GM21717 (cell line): ENCODE results near the gene MUC20.
"Not testable (repeated sequence)": the region's sequence is repeated elsewhere in the genome, so short reads cannot be mapped to it uniquely, and the experiment has no call there.

ENCODE experiments used
- ATAC-seq: cut with Tn5 transposase; IDR thresholded peaks from one replicate; pipeline ENCODE4 v1.9.1; 2021; ENCODE audit warnings: mild to moderate bottlenecking, moderate library complexity; ENCODE audit not compliant: unreplicated experiment

MUC20 gene

GRCh38 chr3:195768831-195769303, 48.1 kb downstream of the MUC20 start:
- no peak for ATAC-seq

GRCh38 chr3:195769551-195769950, 48.8 kb downstream of the MUC20 start:
- no peak for ATAC-seq

DNA sequence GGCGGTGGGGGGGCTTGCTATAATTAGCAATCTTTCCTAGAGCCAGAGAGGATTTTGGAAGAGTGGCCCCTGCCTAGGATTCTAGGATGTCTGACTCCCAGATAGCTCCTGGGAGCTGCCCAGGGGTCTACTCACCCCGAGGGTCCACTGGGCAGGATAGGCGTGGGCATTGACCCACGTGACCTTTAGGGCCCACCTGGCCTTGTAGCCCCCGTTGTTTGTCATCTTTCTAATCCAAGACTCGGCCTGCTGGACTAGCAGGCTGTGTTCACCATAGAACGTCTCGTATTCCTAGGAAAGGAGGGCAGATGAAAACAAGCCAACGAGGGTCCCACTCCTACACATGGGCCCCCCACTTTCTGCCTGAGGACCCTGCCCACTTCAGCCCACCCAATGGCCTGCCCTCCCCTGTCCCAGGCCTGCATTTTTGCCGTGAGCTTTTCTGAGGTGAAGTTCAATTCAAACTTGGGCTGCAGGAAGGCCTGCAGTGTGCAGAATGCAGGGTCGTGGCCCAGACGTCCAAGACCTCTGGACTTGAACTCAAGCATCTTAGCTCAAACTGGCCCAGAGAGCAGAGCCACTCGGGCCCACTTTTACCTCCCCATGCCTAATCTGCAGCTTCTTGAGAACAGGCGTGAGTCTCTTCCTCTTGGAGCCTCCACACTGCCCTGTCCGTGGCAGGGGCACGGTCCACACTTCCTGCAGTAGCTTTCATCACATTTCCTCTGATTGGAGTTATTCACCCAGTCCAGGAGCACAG, 49.5 kb downstream of the MUC20 start:
- no peak for ATAC-seq

- ATAC-seq, result not testable (repeated sequence)
Measured at GRCh38 chr3:195770841-195771645, 50.3 kb downstream of the MUC20 start.

GRCh38 chr3:195771646-195772300, 51.0 kb downstream of the MUC20 start:
- no peak for ATAC-seq

DNA sequence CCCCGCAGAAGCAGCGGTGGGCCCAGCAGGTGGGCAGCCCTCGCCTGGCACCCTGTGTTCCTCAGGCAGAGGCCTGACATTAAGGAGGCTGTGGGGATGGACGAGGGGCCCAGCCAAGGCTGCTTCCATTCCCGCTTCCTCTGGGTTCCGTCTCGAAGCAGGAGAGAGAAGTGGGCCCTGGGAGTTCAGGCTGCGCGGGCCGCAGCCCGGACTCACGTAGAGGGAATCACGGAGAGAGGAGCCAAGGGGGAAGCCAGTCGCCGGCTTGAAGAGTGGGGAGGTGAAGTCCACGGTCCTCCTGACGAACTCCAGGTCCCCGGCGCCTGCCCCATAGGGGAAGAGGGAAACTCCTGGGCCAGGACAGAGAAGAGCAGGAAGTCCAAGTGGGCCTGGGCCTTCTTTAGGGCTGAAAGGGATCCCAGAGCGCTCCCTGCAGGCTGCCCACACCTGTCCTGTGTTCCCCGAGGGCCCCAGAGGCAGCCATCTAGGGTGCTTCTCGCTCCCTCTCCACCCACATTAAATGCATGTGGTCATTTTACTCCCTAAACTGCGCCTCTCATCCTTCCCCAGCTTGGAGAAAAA, 53.3 kb downstream of the MUC20 start:
- ATAC-seq, result no peak

DNA sequence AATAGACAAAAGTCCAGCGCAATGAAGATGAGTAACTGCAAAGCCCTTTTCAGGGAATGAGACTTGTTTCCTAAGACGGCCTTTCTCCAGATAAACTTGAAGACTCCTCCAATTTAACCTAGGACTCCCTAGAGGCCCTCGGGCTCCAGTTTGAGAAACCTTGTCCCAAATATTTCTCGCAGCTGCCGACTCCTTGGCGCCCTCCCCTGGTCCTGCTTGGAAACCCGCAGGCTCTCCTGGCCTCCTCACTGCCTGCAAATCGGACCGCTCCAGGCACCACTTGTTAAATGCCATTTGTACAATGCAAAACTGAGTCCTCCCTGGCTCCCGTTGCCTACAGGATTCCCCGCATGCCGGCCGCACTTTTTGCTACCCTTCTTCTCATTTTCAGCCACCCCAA, 54.1 kb downstream of the MUC20 start:
- ATAC-seq, result no peak

- ATAC-seq, result no peak
Measured at GRCh38 chr3:195777975-195778374, 57.2 kb downstream of the MUC20 start.

- not testable (repeated sequence) for ATAC-seq
Measured at GRCh38 chr3:195781236-195781635, 60.5 kb downstream of the MUC20 start.
